Mesenchymal stem cell (in vitro differentiated cells and primary cell): Measurements from ENCODE around the gene ZNF735.

ENCODE experiments used
- DNase-seq: peaks from one replicate; pipeline ENCODE4 v3.0.0-alpha.2; 2013
- H2AFZ ChIP-seq: one replicate; pipeline ENCODE4 v1.6.1; 2013; ENCODE audit warnings: low read depth, mild to moderate bottlenecking, control low read depth, inconsistent platforms, low read length, moderate library complexity
- H2AK5ac ChIP-seq: 2 replicates; pipeline ENCODE4 v1.6.1; 2013; ENCODE audit warnings: low read length, moderate library complexity, mild to moderate bottlenecking, inconsistent platforms; ENCODE audit not compliant: severe bottlenecking
- H2BK120ac ChIP-seq: one replicate; pipeline ENCODE4 v1.6.1; 2013; ENCODE audit warnings: low read depth, mild to moderate bottlenecking, inconsistent platforms, low read length, moderate library complexity
- H2BK12ac ChIP-seq, 2 experiments: one replicate each; pipeline ENCODE4 v1.6.1; 2013; ENCODE audit warnings: inconsistent platforms in 2 of 2, low read length in 2 of 2, mild to moderate bottlenecking in 2 of 2, moderate library complexity in 2 of 2, control low read depth in 1 of 2
- H2BK15ac ChIP-seq: one replicate; pipeline ENCODE4 v1.6.1; 2013; ENCODE audit warnings: mild to moderate bottlenecking, low read depth, inconsistent platforms; ENCODE audit not compliant: poor library complexity, severe bottlenecking
- H2BK5ac ChIP-seq: 2 replicates; pipeline ENCODE4 v1.6.1; 2013; ENCODE audit warnings: low read depth, mild to moderate bottlenecking, low read length, control low read depth, inconsistent platforms; ENCODE audit not compliant: poor library complexity, severe bottlenecking
- H3K14ac ChIP-seq, 2 experiments: one replicate each; pipeline ENCODE4 v1.6.1; 2013; ENCODE audit warnings: inconsistent platforms in 2 of 2, low read length in 2 of 2, control low read depth in 1 of 2, mild to moderate bottlenecking in 1 of 2, moderate library complexity in 1 of 2
- H3K18ac ChIP-seq, 2 experiments: one replicate each; pipeline ENCODE4 v1.6.1; 2013; ENCODE audit warnings: inconsistent platforms in 2 of 2, low read length in 2 of 2, control low read depth in 1 of 2, low read depth in 1 of 2, mild to moderate bottlenecking in 1 of 2
- H3K23ac ChIP-seq, 2 experiments: one replicate each; pipeline ENCODE4 v1.6.1; 2013; ENCODE audit warnings: inconsistent platforms in 2 of 2, low read length in 2 of 2, mild to moderate bottlenecking in 2 of 2, moderate library complexity in 2 of 2, control low read depth in 1 of 2
- H3K27ac ChIP-seq: 2 replicates; pipeline ENCODE4 v1.5.1; 2013; ENCODE audit warnings: mild to moderate bottlenecking, moderate library complexity, low read length, control low read depth, inconsistent platforms; ENCODE audit not compliant: poor library complexity, severe bottlenecking
- H3K27me3 ChIP-seq, 2 experiments: 2 replicates each; pipeline versions ENCODE4 v1.6.1 to v1.7.0; 2013; ENCODE audit warnings: low read length in 2 of 2, mild to moderate bottlenecking in 2 of 2, moderate library complexity in 2 of 2, control low read depth in 1 of 2, inconsistent platforms in 1 of 2; ENCODE audit not compliant: control insufficient read depth in 1 of 2, insufficient read depth in 1 of 2
- H3K36me3 ChIP-seq, 2 experiments: 2 replicates each; pipeline versions ENCODE4 v1.6.1 to v1.7.0; 2013; ENCODE audit warnings: low read length in 2 of 2, control low read depth in 1 of 2, inconsistent platforms in 1 of 2, low read depth in 1 of 2, mild to moderate bottlenecking in 1 of 2; ENCODE audit not compliant: insufficient read depth in 2 of 2, control insufficient read depth in 1 of 2
- H3K4ac ChIP-seq, 2 experiments: one replicate each; pipeline ENCODE4 v1.6.1; 2013; ENCODE audit warnings: inconsistent platforms in 2 of 2, low read length in 2 of 2, mild to moderate bottlenecking in 2 of 2, moderate library complexity in 2 of 2, control low read depth in 1 of 2, low read depth in 1 of 2
- H3K4me1 ChIP-seq: 2 replicates; pipeline ENCODE4 v1.6.1; 2013; ENCODE audit warnings: low read depth, low read length, control low read depth; ENCODE audit not compliant: control insufficient read depth, insufficient read depth
- H3K4me2 ChIP-seq: 2 replicates; pipeline ENCODE4 v1.6.1; 2013; ENCODE audit warnings: low read length, mild to moderate bottlenecking, inconsistent platforms; ENCODE audit not compliant: poor library complexity, severe bottlenecking
- H3K4me3 ChIP-seq, 2 experiments: 2 replicates each; pipeline versions ENCODE4 v1.5.1 to v1.7.0; 2013; ENCODE audit warnings: low read length in 2 of 2, mild to moderate bottlenecking in 2 of 2, control low read depth in 1 of 2, low read depth in 1 of 2; ENCODE audit not compliant: insufficient read depth in 1 of 2
- H3K79me1 ChIP-seq: replicated peaks from 2 replicates; pipeline ENCODE4 v1.6.1; 2013; ENCODE audit warnings: mild to moderate bottlenecking, control low read depth, low read length, inconsistent platforms; ENCODE audit not compliant: poor library complexity, severe bottlenecking
- H3K9ac ChIP-seq: 2 replicates; pipeline ENCODE4 v1.7.0; 2013; ENCODE audit warnings: mild to moderate bottlenecking, low read length, moderate library complexity
- H3K9me3 ChIP-seq: 2 replicates; pipeline ENCODE4 v1.7.0; 2013; ENCODE audit warnings: mild to moderate bottlenecking, low read length; ENCODE audit not compliant: control insufficient read depth
- H4K8ac ChIP-seq: one replicate; pipeline ENCODE4 v1.6.1; 2013; ENCODE audit warnings: inconsistent platforms, mild to moderate bottlenecking, low read length, moderate library complexity
- H4K91ac ChIP-seq: one replicate; pipeline ENCODE4 v1.6.1; 2013; ENCODE audit warnings: mild to moderate bottlenecking, low read length, inconsistent platforms
- WGBS: methylation state at CpG from one replicate; pipeline ENCODE4 v1.1.7; 2013; ENCODE audit warnings: mixed read lengths; 5-methylcytosine and 5-hydroxymethylcytosine counted together

Gene ZNF735

DNA sequence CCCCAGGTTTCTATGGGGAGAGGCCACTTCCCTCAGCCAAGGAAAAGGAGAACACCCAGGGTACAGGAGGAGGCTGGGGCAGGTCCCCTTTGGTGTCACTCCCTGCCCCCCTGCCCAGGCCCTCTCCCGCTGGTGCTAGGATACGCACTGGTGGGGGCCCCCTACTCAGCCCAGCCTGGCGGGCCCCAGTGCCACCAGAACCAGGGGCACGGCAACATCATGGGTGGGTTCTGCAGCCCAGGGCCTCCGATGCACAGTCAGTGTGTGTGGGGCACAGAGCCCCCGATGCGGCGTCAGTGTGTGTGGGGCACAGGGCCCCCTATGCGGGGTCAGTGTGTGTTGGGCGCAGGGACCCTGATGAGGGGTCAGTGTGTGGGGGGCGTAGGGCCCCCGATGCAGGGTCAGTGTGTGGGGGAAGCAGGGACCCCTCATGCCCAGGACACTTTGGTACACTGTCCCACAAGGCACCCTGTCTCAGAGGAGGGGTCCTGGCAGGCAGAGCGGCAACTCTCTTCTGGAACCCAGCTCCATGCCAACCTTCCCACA is 23.1 kb upstream of the ZNF735 start:
- Histone ChIP-seq H3K36me3 (no peaks in the 10 kb centered on the region), H3K9me3 (peaks cover 32% of the 10 kb centered on the region), H3K4ac (no peak overlapping the region), H2BK12ac (no peak overlapping the region), H3K4me1 (no peaks in the 10 kb centered on the region), H2BK5ac (no peak overlapping the region), H3K4me3 (no peak overlapping the region), H4K8ac (no peak overlapping the region), H3K23ac (no peak overlapping the region), H3K27ac (no peak overlapping the region), H3K79me1 (no peaks in the 10 kb centered on the region), H3K18ac (no peak overlapping the region), H3K9ac (no peak overlapping the region), H2AK5ac (no peak overlapping the region), H3K4me2 (no peak overlapping the region), H3K14ac (no peak overlapping the region), H2AFZ (no peak overlapping the region), H4K91ac (no peak overlapping the region), H2BK15ac (no peak overlapping the region), H3K27me3 (no peaks in the 10 kb centered on the region), H2BK120ac (no peak overlapping the region)
- DNase-seq = no peak
- 91% methylated on average over 13 of the region's 13 CpGs for WGBS

DNA sequence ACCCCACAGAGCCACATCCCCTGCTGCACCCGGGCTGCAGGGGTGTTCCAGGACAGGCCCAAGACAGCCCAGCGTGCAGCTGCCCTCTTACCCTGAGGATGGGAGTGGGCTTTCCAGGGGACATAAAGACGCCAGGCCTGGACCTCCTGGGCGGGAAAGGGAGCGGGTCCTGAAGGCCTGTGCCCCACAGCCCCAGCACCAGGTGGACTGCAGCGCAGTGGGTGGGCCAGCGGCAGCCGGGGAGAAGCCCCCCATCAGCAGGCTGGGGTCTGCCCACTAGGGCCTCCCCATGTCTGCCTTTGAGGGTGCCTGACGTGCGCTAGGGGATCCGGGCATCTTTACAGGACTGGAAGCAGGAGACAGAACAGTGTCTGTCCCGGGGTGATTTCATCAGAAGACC is 22.6 kb upstream of the ZNF735 start:
- H4K8ac ChIP-seq = no peak overlapping the region
- H4K91ac ChIP-seq = no peak overlapping the region
- H2BK5ac ChIP-seq = no peak overlapping the region
- no peak overlapping the region for H3K4me2 ChIP-seq
- no peaks in the 10 kb centered on the region for H3K27me3 ChIP-seq
- H3K14ac ChIP-seq = no peak overlapping the region
- H3K4ac ChIP-seq = no peak overlapping the region
- no peak overlapping the region for H2BK120ac ChIP-seq
- peaks cover 37% of the 10 kb centered on the region for H3K9me3 ChIP-seq
- H3K18ac ChIP-seq = no peak overlapping the region
- H2AK5ac ChIP-seq = no peak overlapping the region
- H3K36me3 ChIP-seq = no peaks in the 10 kb centered on the region
- no peaks in the 10 kb centered on the region for H3K79me1 ChIP-seq
- H3K9ac ChIP-seq = no peak overlapping the region
- no peak for DNase-seq
- no peak overlapping the region for H2BK12ac ChIP-seq
- no peak overlapping the region for H2AFZ ChIP-seq
- 89% methylated on average over 12 of the region's 12 CpGs for WGBS
- H3K27ac ChIP-seq = no peak overlapping the region
- no peak overlapping the region for H2BK15ac ChIP-seq
- no peak overlapping the region for H3K23ac ChIP-seq
- no peaks in the 10 kb centered on the region for H3K4me1 ChIP-seq
- no peak overlapping the region for H3K4me3 ChIP-seq

DNA sequence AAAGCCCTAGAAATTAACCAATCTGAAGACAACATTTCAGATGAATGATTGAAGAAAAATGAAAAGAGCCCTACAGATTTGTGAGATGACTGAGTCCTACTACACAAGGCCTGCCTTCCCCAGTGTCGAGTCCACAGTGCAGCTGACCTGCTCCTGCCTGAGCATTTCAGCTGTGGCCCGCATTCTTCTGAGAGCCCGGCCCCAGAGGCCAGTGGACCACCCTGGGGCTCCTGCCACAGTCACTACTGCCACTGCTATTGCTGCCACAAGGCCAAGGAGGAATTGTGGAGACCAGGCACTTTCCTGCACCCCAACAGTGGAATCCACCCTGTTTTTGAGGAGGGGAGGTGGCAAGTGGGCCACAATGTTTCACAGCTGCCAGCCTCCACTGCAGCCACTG is 19.6 kb upstream of the ZNF735 start:
- WGBS = 31% methylated on average over 3 of the region's 3 CpGs
- no peak overlapping the region for H4K8ac ChIP-seq
- H3K27me3 ChIP-seq = no peaks in the 10 kb centered on the region
- H2BK5ac ChIP-seq = no peak overlapping the region
- H3K27ac ChIP-seq = no peak overlapping the region
- H2BK12ac ChIP-seq = no peak overlapping the region
- no peak overlapping the region for H3K4me3 ChIP-seq
- H4K91ac ChIP-seq = no peak overlapping the region
- H2BK120ac ChIP-seq = no peak overlapping the region
- no peak overlapping the region for H3K4ac ChIP-seq
- no peak overlapping the region for H3K18ac ChIP-seq
- H2AFZ ChIP-seq = no peak overlapping the region
- H2BK15ac ChIP-seq = no peak overlapping the region
- H3K9me3 ChIP-seq = peaks cover 35% of the 10 kb centered on the region
- H3K36me3 ChIP-seq = no peaks in the 10 kb centered on the region
- H3K79me1 ChIP-seq = no peaks in the 10 kb centered on the region
- H3K23ac ChIP-seq = no peak overlapping the region
- no peak for DNase-seq
- H3K14ac ChIP-seq = no peak overlapping the region
- H3K4me2 ChIP-seq = no peak overlapping the region
- no peak overlapping the region for H3K9ac ChIP-seq
- peaks cover 1% of the 10 kb centered on the region for H3K4me1 ChIP-seq
- H2AK5ac ChIP-seq = no peak overlapping the region

DNA sequence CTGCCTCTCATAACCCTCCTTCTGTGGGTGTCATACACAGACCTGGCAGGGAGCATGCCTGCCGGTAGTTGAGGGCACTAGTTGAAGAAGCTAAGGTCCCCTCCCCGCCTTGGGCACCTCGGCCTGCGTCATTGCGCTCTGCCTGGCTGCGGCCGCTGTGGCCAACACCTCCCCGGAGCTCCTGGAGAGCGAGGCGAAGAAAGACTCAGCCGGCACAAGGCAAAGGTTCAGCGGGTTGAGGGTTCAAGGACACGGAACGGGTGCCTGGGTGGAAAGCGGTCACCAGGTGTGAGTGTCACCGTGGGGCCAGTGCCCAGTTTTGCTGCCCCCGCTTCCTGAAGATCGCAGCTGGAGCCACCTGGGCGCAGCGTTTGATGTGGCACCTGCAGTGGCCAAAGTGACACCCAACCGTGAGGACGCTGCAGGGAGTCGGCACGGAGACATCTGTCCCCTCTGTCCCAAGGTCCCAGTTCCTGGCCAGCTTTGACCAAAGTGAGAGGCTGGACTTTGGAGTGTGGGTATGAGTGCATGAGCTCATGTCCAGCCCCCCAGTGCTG is 14.8 kb upstream of the ZNF735 start:
- H2AK5ac ChIP-seq = no peak overlapping the region
- H3K9ac ChIP-seq = no peak overlapping the region
- peaks cover 1% of the 10 kb centered on the region for H3K4me1 ChIP-seq
- no peak overlapping the region for H3K18ac ChIP-seq
- no peak overlapping the region for H2BK5ac ChIP-seq
- H3K27ac ChIP-seq = no peak overlapping the region
- no peaks in the 10 kb centered on the region for H3K79me1 ChIP-seq
- no peaks in the 10 kb centered on the region for H3K27me3 ChIP-seq
- no peaks in the 10 kb centered on the region for H3K36me3 ChIP-seq
- H3K14ac ChIP-seq = no peak overlapping the region
- no peak overlapping the region for H2BK15ac ChIP-seq
- no peak overlapping the region for H3K4ac ChIP-seq
- H3K4me2 ChIP-seq = no peak overlapping the region
- no peak overlapping the region for H3K4me3 ChIP-seq
- no peak for DNase-seq
- no peak overlapping the region for H3K23ac ChIP-seq
- WGBS = 92% methylated on average over 24 of the region's 24 CpGs
- no peak overlapping the region for H2BK120ac ChIP-seq
- H4K8ac ChIP-seq = no peak overlapping the region
- no peak overlapping the region for H2AFZ ChIP-seq
- H2BK12ac ChIP-seq = no peak overlapping the region
- H3K9me3 ChIP-seq = peaks cover 49% of the 10 kb centered on the region
- H4K91ac ChIP-seq = no peak overlapping the region
